GM13976 (cell line): ENCODE results near the gene PTGIS.

ENCODE experiments used
- DNase-seq: peaks from one replicate; pipeline ENCODE4 v3.0.0; 2012; ENCODE audit warnings: low spot score
- in situ Hi-C: fragments of 300-500 bp; cut with MboI; formaldehyde crosslinking; loops from one replicate; pipeline ENCODE4 v1.12.0; 2022; ENCODE audit warnings: low sequenced_read_pairs, mixed read lengths, inconsistent platforms; ENCODE audit not compliant: unreplicated experiment
- TF ChIP-seq, protein P1 (sequence below): IDR thresholded peaks from 2 replicates; pipeline ENCODE4 v1.5.1; 2012; ENCODE audit warnings: borderline replicate concordance, mild to moderate bottlenecking; ENCODE audit not compliant: insufficient read depth; ENCODE audit errors: extremely low read depth, missing control alignments, control extremely low read depth

Gene PTGIS

DNA sequence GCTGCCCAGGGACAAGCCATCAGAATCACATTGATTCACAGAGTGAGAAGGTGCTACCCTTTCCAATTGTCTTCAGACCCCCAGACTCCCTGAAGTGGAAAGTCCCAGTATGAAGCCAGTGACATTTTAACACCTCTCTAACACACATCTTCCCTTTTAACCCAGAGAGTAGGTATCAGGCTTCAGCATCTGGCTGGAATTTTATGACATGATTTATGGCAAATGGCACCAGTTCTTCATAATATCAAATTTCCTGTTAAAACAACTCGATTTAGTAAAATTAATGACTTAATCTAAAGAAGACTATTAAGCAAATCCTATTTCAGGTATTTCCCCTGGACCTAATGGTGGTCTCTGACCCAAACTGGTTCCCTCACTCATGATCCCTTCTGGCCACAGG lies 110.5 kb downstream of the PTGIS start:
- DNase-seq: no peak
- in situ Hi-C loops: no loop called here
- TF ChIP-seq, protein P1, sequence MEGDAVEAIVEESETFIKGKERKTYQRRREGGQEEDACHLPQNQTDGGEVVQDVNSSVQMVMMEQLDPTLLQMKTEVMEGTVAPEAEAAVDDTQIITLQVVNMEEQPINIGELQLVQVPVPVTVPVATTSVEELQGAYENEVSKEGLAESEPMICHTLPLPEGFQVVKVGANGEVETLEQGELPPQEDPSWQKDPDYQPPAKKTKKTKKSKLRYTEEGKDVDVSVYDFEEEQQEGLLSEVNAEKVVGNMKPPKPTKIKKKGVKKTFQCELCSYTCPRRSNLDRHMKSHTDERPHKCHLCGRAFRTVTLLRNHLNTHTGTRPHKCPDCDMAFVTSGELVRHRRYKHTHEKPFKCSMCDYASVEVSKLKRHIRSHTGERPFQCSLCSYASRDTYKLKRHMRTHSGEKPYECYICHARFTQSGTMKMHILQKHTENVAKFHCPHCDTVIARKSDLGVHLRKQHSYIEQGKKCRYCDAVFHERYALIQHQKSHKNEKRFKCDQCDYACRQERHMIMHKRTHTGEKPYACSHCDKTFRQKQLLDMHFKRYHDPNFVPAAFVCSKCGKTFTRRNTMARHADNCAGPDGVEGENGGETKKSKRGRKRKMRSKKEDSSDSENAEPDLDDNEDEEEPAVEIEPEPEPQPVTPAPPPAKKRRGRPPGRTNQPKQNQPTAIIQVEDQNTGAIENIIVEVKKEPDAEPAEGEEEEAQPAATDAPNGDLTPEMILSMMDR: no peak

DNA sequence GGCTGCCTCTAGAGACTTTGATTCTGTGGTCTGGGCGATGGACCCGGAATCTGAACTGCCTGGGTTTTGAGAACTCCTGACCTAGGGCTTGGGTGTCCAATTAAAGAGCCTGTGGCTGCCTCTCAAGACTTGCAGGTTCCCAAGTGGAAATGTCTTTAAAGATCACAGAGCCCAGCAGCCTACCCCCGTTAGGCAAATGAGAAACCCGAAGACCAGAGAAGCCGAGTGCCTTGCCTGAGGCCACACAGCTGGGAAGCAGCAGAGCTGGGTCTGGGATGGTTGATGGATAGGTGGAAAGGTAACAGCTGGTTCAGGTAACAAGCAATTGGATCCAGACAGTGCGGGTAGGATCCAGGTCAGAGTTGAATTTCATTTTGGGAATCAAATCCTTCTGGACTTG lies 111.3 kb downstream of the PTGIS start:
- in situ Hi-C loops: no loop called here
- no peak for DNase-seq
- TF ChIP-seq, protein P1: no peak

DNA sequence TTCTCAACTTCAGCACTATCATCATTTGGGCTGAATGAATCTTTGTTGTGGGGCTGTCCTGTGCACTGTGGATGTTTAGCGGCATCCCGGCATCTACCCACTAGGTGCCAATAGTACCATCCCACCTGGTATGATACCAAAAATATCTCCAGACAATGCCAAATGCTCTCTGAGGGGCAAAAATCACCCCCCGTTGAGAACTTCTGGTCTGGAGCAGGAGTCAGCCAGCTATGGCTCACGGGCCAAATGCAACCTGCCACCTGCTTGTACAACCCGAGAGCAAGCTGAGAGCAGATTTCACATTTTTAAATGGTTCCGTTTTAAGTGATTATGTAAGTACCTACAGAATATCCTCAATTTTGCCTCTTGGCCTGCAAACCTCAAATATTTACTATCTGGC lies 112.2 kb downstream of the PTGIS start:
- in situ Hi-C loops: no loop called here
- TF ChIP-seq, protein P1: no peak
- no peak for DNase-seq
